Inflammatory macrophage treated with lipopolysaccharide for 4 hours (primary cell): Measurements from ENCODE around the gene VWF.

Source experiments
- DNase-seq: peaks from one replicate; pipeline ENCODE4 v3.0.0-alpha.2; 2020

VWF gene

GRCh38 chr12:6058481-6059161 lies 65.8 kb downstream of the VWF start:
- no peak for DNase-seq

- no peak for DNase-seq
These were observed 66.8 kb downstream of the VWF start for GRCh38 chr12:6057700-6058099.

DNA sequence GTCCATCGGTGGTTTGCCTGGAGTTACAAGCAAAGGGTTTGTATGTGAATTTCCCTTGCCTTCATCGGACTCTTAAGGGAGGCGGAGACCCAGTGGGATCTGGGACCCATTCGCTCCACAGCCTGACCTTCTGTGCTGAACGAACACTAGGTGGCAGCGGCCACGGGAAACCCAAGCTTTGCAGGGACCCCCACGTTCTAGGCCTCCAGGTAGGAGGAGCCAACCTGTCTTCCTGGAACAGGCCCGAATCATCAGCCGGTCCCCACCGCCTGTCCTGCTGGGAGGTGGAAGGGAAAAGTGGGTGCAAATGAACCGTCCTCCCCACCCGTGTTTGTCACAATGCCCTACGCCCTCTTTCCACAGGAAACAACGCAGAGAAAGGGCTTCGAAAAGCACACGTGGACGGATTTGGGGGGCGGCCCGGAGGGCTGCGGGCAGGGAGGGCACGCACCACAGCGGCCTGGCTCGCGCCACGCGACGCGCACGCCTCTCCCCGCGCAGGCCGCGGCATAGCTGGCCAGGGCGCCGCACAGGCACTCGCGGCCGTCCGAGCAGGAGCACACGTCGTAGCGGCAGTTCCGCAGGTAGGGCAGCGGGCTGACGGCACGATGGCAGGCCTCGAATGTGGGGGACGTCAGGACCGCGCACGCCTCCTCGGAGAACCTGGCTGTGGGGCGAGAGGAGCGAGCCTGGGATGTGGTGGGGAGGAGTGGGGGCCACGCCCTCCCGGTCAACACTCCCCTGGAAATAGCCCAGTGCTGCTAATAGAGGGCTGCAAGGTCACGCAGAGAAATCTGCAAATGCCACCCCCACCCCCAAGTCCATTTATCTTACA lies 67.8 kb downstream of the VWF start:
- DNase-seq: no peak

- no peak for DNase-seq
These were observed 70.9 kb downstream of the VWF start for GRCh38 chr12:6053541-6053940.

- no peak for DNase-seq
These were observed 71.5 kb downstream of the VWF start for GRCh38 chr12:6052940-6053329.

DNA sequence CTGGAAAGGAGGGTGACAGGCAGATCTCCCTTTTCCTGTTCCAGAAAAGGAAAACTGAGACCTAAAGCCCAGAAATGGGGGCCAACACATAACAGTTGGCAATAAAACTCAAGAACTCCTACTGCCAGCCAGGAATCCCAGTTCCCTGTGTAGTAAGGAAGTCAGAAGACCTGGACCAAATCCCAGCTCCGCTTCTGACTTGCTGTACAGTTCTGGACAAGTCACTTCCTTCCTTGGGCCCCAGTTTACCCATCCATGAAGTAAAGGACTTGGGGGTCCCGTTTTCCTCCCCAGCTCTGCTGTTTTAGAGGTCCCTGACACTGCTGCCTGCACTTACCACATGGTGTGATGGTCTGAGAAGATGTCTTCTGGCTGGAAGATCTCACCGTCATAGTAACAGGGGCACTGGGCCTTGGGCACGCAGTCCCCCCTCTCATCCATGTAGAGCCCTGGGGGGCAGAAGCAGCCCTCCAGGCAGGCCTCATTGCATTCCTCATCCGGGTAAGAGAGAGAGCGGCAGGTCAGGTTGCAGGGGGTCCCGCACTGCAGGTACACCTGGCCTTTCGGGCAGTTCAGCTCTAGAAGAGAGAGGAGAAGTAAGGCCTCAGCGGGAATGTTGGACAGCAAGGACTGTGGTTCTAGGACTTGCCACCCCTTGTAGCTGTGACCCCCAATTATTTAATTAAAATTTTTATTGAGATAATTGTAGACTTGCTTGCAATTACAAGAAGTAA lies 72.1 kb downstream of the VWF start:
- no peak for DNase-seq

DNA sequence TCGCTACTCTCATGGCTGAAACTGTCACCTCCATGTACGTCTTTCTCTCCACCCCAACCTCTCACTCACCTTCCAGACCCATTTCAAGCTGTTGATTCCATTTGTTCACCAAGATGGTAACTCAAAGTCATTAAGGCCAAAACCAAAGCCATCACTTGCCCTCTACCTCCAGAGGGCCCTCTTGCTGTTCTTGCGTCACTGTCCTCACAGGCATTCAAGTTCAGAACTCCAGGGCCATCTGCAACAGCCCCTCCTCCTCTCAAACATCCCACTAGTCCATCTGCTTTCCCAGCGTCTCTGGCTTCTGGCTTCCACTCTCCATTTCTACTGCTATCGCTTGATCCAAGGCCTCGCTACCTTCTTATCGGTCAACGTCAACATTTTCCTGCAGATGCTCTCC lies 74.5 kb downstream of the VWF start:
- no peak for DNase-seq

GRCh38 chr12:6049587-6049986 lies 74.9 kb downstream of the VWF start:
- DNase-seq: no peak

DNA sequence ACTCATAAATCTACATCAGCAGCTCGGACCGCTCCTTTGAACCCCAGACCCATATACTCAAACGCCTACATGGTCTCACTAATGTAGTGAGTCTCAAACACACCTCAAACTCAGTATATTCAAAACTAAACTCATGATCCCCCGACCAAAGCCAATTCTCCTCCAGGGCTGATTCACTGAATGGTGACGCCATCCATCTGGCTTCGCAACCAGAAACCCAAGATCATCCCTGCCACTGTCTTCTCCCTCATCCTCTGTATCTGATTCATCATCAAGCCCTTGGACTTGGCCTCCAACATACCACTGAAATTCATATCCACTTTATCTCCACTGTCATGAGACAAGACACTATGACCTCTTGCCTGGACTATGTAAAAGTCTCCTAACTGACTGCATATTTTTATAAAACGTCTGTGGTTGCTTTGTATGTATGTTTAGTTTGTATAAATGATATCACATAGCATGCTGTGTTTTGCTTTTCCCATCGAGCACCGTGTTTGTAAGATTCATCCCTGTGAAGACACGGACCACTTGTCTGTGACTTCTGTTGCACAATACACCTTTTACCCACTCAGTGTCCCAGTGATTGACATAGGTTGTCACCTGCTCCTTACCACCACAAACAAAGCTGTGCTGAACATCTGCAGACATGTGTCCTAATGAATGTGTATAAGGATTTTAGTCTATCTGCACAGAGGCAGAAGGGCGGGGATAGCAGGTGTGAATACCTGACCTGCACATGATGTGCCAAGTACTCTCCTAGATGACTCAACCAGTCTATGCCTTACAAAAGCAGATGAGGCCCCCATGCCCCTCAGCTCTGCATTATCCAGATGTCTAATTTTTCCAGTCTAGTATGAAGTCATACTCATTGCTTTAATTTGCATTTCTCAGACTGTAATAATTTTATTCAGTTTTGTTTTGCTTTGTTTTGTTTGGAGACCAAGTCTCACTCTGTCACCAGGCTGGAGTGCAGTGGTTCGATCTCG lies 76.9 kb downstream of the VWF start:
- DNase-seq: peak; percentile 50

- no peak for DNase-seq
These were observed 77.8 kb downstream of the VWF start for GRCh38 chr12:6046511-6047180.

GRCh38 chr12:6045438-6045837 lies 79.0 kb downstream of the VWF start:
- no peak for DNase-seq

DNA sequence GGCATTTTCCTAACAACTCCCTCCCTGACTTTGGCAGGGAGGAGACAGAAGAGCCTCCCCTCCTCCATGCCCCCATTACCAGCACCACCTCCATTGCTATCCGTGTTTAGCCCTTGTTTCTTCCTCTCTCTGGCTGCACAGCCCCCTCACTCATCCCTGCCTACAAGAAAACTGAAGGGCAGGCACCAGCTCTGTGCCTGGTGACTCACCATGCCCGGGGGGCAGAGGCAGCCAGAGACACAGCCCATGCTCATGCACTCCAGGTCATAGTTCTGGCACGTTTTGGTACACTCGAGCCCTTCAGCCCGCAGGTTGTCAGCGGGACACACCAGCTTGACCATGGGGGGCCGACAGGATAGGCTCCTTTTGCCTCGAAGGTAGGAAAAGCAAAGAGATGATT lies 80.4 kb downstream of the VWF start:
- no peak for DNase-seq

- DNase-seq: no peak
These were observed 82.0 kb downstream of the VWF start for GRCh38 chr12:6042446-6042845.

DNA sequence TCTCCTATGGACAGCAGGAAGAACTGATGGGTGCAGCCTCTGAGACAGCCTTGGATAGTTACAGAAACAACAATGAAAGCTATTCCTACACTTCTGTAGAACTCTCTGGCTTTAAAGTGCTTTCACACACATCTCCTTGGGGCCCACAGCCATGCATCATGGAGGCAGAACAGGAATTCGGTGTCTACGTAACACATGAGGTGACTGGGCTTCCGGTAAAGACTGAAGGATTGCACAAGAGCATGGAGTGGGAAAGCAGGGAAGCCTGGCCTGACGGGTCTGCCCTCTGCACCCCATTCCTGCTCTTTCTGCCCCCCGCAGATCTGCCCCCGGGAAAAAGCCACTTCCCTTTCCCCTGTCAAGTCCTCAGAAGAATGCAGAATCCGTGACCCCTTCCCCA lies 82.6 kb downstream of the VWF start:
- DNase-seq: no peak

- no peak for DNase-seq
These were observed 83.7 kb downstream of the VWF start for GRCh38 chr12:6040815-6041214.

- DNase-seq: peak; percentile 60
These were observed 84.4 kb downstream of the VWF start for GRCh38 chr12:6039894-6040601.

- peak; percentile 86 for DNase-seq
These were observed 86.3 kb downstream of the VWF start for GRCh38 chr12:6038160-6038559.

DNA sequence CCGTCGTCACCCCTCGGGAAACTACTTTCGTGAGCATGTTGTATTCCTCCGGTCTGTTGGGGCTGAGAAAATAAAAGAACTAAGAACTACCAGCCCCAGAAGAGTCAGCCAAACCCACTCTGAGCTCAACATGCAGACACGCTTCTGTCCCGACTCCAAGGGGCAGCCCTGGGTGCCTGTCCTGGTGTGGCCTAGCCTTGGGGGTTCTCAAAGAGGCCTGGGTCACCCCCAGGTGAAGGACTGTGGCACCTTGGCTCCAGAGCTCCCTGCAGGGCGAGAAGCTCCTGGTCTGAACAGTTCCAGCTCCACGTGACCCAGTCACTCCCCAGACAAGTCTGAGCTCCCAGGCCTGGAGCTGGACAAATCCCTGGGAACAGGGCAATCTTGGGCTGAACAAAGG lies 87.0 kb downstream of the VWF start:
- no peak for DNase-seq

GRCh38 chr12:6036509-6036908 lies 88.0 kb downstream of the VWF start:
- DNase-seq: no peak

GRCh38 chr12:6034596-6034995 lies 89.9 kb downstream of the VWF start:
- DNase-seq: no peak

DNA sequence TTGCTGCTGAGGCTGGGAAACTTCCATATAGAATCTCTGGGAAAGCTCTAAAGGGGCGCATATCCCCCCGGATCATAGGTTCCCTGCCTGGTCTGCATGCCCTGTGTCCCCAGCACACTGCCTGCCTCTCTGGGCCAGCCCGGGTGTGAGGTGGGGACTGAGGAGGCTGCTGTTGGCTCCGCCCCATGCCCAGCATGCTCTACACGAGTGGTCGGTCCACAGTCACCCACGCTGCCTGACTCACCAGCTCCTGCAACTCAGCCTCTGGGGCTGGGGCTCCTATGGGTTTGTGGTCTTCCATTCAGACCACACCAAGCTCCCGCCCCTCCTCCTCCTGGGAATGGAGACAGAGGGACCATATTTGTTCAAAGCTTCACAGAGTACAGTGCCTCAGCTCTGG lies 90.9 kb downstream of the VWF start:
- no peak for DNase-seq
